Activated naive CD8-positive, alpha-beta T cell treated with anti-CD3 and anti-CD28 coated beads for 36 hours (primary cell): ENCODE results near the gene C5. TPM values are rescaled to one million over a fixed set of nuclear protein-coding genes. Genes with fewer than 3 reads are reported as not detected.

Experiments
- DNase-seq: peaks from one replicate; pipeline ENCODE4 v3.0.0; 2021
- H3K27ac Mint-ChIP-seq: one replicate; pipeline ENCODE4 v1.8.0; 2022; ENCODE audit warnings: mild to moderate bottlenecking, moderate library complexity, mixed read lengths
- H3K27me3 Mint-ChIP-seq: one replicate; pipeline ENCODE4 v1.8.0; 2022; ENCODE audit warnings: mild to moderate bottlenecking, mixed read lengths
- H3K36me3 Mint-ChIP-seq: one replicate; pipeline ENCODE4 v1.8.0; 2021; ENCODE audit warnings: mild to moderate bottlenecking, mixed read lengths
- H3K4me1 Mint-ChIP-seq: one replicate; pipeline ENCODE4 v1.8.0; 2021; ENCODE audit warnings: mixed read lengths
- H3K4me3 Mint-ChIP-seq: one replicate; pipeline ENCODE4 v1.8.0; 2022; ENCODE audit warnings: mild to moderate bottlenecking, moderate library complexity, mixed read lengths
- H3K9me3 Mint-ChIP-seq: one replicate; pipeline ENCODE4 v1.8.0; 2022; ENCODE audit warnings: mixed read lengths
- total RNA-seq, 2 experiments: library from RNA; stranded (reverse); gene quantifications; one replicate each; pipeline ENCODE4 v1.2.3, GENCODE V29; 2021

Gene C5
- total RNA-seq, 2 experiments from 2014 or later, result 1.3 to 1.5 TPM

GRCh38 chr9:120912958-120913646, 137.0 kb downstream of the C5 start:
- no peak for DNase-seq
- H3K9me3 Mint-ChIP-seq, result peaks cover 3% of the 10 kb centered on the region
- H3K4me3 Mint-ChIP-seq, result no peak overlapping the region
- peaks cover 93% of the 10 kb centered on the region for H3K36me3 Mint-ChIP-seq
- no peaks in the 10 kb centered on the region for H3K27me3 Mint-ChIP-seq
- peaks cover 88% of the 10 kb centered on the region for H3K4me1 Mint-ChIP-seq
- H3K27ac Mint-ChIP-seq, result peak overlapping the region; percentile 88

DNA sequence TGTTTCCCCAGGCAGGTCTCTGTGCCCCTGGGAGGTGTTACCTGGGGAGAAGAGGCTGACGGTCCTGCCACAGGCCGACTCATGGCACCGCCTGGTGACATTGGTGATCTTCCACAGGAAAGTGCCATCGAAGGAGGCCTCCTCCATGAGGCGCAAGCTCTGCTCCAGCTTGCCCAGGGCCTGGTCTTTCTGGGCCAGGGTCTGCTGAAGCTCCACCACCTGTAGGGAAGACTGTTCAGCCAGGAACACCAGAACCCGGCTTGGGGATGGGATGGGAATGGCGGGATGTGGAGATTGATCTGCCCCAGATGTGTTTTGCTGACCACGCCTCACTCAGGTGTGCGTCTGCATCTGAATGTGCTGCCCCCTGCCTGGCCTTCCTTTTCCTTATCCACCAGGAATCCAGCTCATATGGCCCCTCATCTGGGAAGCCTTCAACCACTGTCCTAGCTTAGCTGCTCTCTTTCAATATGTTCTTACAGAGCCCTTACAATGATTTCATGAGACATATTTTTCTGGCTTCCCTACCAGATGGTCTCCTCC, 138.7 kb downstream of the C5 start:
- H3K4me1 Mint-ChIP-seq, result peaks cover 86% of the 10 kb centered on the region
- H3K9me3 Mint-ChIP-seq, result no peaks in the 10 kb centered on the region
- H3K27me3 Mint-ChIP-seq, result peaks cover 3% of the 10 kb centered on the region
- H3K4me3 Mint-ChIP-seq, result peak overlapping the region; percentile 52
- DNase-seq, result no peak
- H3K27ac Mint-ChIP-seq, result peak overlapping the region; percentile 88
- peaks cover 92% of the 10 kb centered on the region for H3K36me3 Mint-ChIP-seq

DNA sequence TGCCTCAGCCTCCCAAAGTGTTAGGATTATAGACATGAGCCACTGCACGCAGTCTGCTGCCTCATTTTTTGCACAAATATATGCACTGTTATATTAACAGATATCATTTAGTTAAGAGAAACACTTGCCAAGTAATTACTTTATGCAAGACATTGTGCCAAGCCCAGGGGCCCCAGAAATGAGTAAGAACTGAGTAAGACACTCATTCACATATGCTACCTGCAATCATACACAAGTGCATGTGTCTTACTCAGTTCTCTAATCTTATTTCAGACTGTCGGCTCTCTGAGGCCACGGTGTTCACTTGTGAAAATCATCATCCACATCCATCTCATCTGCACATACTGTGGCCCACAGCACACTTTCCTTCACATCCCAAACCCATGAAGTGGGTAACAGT, 139.4 kb downstream of the C5 start:
- Mint-ChIP-seq H3K4me1 (peaks cover 87% of the 10 kb centered on the region), H3K27ac (peak overlapping the region; percentile 88), H3K27me3 (peaks cover 7% of the 10 kb centered on the region), H3K4me3 (peak overlapping the region; percentile 12), H3K36me3 (peaks cover 94% of the 10 kb centered on the region), H3K9me3 (no peaks in the 10 kb centered on the region)
- no peak for DNase-seq

DNA sequence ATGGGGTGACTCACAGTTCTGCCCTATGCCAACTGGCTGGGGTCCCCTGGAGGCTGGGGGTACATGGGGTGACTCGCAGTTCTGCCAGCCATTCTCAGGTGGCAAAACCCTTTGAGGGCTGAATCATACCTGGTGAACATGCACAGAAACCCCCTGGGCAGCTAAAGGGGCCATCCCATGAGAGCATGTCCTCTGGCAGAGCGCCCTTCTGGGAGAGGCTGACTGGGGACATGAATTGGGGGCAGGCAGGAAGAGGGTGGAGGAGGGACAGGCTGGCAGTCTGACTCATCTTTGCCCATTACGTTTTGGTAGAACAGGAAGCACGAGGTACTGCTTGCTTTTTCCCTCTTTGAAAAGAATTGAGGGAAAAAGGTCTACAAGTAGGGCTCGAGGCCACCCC, 140.2 kb downstream of the C5 start:
- peak overlapping the region; percentile 88 for H3K27ac Mint-ChIP-seq
- peaks cover 94% of the 10 kb centered on the region for H3K36me3 Mint-ChIP-seq
- DNase-seq, result peak; percentile 63
- H3K4me3 Mint-ChIP-seq, result peak overlapping the region; percentile 37
- no peaks in the 10 kb centered on the region for H3K9me3 Mint-ChIP-seq
- H3K27me3 Mint-ChIP-seq, result peaks cover 7% of the 10 kb centered on the region
- H3K4me1 Mint-ChIP-seq, result peaks cover 89% of the 10 kb centered on the region

GRCh38 chr9:120905315-120906164, 144.5 kb downstream of the C5 start:
- DNase-seq, result peak; percentile 57
- H3K27ac Mint-ChIP-seq, result peak overlapping the region; percentile 96
- peaks cover 89% of the 10 kb centered on the region for H3K4me1 Mint-ChIP-seq
- H3K9me3 Mint-ChIP-seq, result no peaks in the 10 kb centered on the region
- peak overlapping the region; percentile 49 for H3K4me3 Mint-ChIP-seq
- peaks cover 7% of the 10 kb centered on the region for H3K27me3 Mint-ChIP-seq
- H3K36me3 Mint-ChIP-seq, result peaks cover 92% of the 10 kb centered on the region

DNA sequence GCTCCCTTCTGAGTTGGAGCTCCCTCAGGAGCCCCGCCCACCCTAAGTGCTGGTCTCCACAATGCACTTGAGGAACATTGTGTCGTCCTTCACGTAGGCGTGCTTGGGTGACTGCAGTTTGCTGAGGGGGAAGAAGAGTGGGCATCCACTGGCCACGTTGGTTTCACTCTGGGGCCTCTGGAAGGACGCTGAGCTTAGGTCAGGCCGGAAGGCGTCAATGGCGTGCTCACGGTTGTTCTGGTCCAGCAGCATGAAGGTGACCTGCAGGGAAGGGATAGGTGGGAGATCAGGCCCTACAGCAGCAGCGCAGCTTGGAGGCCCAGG, 145.1 kb downstream of the C5 start:
- peak overlapping the region; percentile 96 for H3K27ac Mint-ChIP-seq
- H3K27me3 Mint-ChIP-seq, result peaks cover 7% of the 10 kb centered on the region
- peak overlapping the region; percentile 18 for H3K4me3 Mint-ChIP-seq
- no peaks in the 10 kb centered on the region for H3K9me3 Mint-ChIP-seq
- no peak for DNase-seq
- peaks cover 91% of the 10 kb centered on the region for H3K36me3 Mint-ChIP-seq
- H3K4me1 Mint-ChIP-seq, result peaks cover 88% of the 10 kb centered on the region

DNA sequence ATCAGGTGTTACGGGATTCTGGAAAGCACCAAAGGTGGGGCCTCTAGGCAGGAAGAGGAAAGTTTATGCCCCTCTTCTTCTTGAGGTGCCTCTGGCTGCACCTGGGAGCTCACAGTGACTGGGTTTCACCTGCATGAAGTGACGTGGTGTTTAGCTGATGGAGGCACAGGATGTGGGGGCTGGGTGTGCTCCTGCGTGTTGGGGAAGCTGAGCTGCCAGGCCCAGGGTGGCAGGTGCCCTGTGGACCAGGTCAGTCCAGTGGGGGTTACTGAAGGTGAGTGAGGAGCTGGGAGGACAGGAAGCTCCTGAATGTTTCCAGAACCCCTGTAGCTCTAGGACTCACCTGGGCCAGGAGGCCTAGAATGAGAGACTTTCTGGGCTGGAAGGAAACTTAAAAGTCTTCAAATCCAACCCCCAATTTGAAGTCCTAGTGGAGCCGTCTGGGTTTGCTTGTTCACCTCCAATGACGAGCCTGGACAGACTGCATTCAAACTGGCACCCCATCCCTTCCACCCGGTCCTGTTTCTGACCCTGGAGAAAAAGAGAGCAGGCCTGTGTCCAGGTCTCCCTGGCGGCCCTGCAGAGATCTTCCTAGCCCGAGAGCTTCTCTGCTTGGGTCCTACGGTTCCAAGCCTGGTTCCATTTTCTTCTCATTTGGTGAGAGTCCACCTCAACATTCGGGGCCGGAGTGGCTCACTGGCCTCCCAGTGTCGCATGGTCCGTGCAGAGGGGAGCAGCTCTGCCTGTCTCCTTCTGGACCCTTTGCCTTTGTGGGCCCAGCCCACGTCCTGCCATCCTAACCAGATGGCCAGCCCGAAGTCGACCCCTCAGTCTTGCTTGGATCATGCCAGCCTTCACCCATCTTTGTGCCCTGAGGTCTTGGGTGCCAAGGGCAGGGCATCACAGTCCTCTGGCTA, 145.8 kb downstream of the C5 start:
- DNase-seq, result no peak
- peak overlapping the region; percentile 96 for H3K27ac Mint-ChIP-seq
- peaks cover 88% of the 10 kb centered on the region for H3K4me1 Mint-ChIP-seq
- H3K9me3 Mint-ChIP-seq, result no peaks in the 10 kb centered on the region
- H3K36me3 Mint-ChIP-seq, result peaks cover 89% of the 10 kb centered on the region
- peak overlapping the region; percentile 38 for H3K4me3 Mint-ChIP-seq
- peaks cover 7% of the 10 kb centered on the region for H3K27me3 Mint-ChIP-seq

DNA sequence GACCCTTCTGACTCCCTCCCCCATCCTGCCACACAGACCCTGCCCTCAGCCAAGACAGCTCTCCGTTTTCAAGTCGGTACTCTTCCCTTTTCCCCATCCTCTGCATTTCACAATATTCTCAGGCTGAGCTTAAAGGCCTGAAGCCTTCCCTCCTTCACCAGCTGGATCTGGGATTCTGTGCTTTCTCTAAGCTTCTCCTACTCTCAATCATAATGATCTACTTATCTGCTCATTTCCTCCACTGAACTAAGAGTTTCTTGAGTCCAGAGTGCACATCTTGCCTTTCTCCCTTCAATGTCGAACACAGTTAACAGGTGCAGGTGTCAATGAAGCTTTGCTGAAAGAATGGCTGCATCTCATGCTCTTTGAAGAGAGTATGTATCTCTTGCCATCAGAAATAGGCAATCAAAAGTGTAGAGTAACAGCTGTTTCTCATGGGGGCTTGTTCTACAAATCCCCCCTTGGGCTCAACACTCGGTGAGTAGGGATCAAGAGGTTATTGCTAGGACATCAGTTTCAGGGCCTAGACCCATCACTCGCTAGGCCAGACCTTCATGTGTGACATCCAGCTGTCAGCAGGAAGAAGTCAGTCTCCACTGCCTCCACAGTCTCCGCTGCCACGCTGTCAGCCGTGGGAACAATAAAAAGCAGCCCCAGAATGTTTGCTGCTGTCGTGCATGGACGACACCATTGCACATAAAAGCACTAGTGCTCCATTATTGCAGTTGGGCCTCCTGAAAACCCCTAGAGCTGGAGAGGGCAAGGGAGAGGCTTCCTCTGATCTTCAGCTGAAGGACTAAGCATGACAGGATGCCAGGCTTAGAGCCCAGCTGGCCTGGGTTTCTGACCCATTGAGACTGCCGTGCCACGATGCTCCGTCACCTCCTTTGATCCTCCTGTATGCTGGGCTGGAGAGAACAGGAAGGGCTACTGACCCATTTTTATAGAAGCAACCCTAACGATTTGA, 147.2 kb downstream of the C5 start:
- DNase-seq, result no peak
- H3K27me3 Mint-ChIP-seq, result peaks cover 7% of the 10 kb centered on the region
- peak overlapping the region; percentile 38 for H3K4me3 Mint-ChIP-seq
- peaks cover 91% of the 10 kb centered on the region for H3K4me1 Mint-ChIP-seq
- H3K27ac Mint-ChIP-seq, result peak overlapping the region; percentile 96
- no peaks in the 10 kb centered on the region for H3K9me3 Mint-ChIP-seq
- peaks cover 89% of the 10 kb centered on the region for H3K36me3 Mint-ChIP-seq

Other genes starting within 250 kb of the C5 start
- 10 to 100 TPM; 69.0 to 69.3 TPM for gene PSMD5, start 207.4 kb downstream of the C5 start, total RNA-seq
- gene PHF19, start 173.1 kb downstream of the C5 start, total RNA-seq, result 100 to 1,000 TPM; 216 to 226 TPM
- gene TRAF1, start 123.5 kb downstream of the C5 start, total RNA-seq, result 100 to 1,000 TPM; 169 to 170 TPM
- 10 to 100 TPM; 57.1 to 58.0 TPM for gene CNTRL, start 24.7 kb upstream of the C5 start, total RNA-seq
- 10 to 100 TPM; 58.4 to 61.0 TPM for gene RAB14, start 151.6 kb upstream of the C5 start, total RNA-seq
- 1 to 10 TPM; 1.7 to 1.8 TPM for gene GSN, start 217.9 kb upstream of the C5 start, total RNA-seq